Kasumi-1 (cell line): Measurements from ENCODE around the gene SLC30A10.
"Not testable (repeated sequence)": the region's sequence is repeated elsewhere in the genome, so short reads cannot be mapped to it uniquely, and the experiment has no call there.

Experiments used
- DNase-seq, 2 experiments: peaks; one replicate each; lab custom pipeline; 2025; lab: John Stamatoyannopoulos, UW

The SLC30A10 gene

DNA sequence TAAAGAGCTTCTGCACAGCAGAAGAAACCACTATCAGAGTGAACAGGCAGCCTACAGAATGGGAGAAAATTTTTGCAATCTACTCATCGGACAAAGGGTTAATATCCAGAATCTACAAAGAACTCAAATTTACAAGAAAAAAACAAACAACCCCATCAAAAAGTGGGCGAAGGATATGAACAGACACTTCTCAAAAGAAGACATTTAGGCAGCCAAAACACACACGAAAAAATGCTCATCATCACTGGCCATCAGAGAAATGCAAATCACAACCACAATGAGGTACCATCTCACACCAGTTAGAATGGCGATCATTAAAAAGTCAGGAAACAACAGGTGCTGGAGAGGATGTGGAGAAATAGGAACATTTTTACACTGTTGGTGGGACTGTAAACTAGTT, 36.5 kb downstream of the SLC30A10 start:
- not testable (repeated sequence) for DNase-seq

GRCh38 chr1:219888667-219889066, 39.7 kb downstream of the SLC30A10 start:
- not testable (repeated sequence) for DNase-seq

- no peak for DNase-seq
Measured at GRCh38 chr1:219885680-219886079, 42.7 kb downstream of the SLC30A10 start.

DNA sequence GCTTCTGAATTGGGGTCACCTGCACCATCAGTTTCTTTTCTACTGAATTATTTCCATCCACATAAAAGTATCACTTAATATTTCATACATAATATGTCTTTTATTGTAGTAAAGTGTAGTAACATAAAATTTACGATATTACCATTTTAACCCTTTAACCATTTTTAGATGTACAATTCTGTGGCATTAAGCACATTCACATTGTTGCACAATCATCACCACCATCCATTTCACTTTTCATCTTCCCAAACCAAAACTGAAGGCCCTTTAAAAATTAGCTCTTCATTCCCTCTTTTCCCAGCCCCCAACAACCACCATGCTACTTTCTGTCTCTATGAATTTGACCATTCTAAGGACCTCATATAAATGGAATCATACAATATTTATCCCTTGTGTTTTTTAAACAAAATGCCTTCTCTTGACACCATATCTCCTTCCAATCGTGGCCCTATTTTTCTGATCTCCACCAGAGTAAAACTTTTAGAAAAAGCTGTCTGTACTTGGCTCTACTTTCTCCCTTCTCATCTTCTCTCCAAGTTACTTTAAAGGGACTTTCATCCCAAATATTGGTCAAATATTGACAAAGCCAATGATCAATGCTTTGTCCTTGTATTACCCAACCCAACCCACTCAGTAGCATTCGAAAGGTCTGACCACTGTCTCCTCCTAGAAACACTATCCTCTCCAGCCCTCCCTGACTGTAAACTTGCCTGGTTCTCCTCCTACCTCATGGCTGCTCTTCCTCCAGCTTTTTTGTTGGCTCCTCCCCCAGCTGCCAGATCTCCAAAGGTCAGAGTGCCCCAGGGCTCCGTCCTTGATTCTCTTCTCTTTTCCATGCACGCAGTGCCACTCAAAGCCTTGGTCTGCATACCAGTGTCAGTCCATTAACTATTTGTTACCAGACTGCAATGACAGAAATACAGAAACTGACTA, 44.7 kb downstream of the SLC30A10 start:
- DNase-seq = no peak

DNA sequence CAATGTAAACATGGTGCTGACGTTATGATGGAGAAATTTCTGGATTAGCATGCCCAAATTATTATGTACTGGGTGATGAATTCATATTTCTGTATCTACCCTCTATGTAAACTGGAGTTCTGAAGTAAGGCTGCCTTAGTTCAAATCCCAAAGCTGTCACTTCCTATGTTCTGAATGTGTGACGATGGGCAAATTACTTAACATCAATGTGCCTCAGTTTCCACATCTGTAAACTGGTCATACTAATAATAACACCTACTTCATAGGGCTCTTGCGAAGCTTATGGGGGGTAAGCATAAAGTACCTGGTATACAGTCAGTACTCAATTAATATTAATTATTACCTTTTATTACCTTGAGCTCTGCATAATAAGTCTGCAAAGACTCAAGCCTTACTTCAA, 45.6 kb downstream of the SLC30A10 start:
- DNase-seq = no peak

- no peak for DNase-seq
Measured at GRCh38 chr1:219882096-219882495, 46.3 kb downstream of the SLC30A10 start.

DNA sequence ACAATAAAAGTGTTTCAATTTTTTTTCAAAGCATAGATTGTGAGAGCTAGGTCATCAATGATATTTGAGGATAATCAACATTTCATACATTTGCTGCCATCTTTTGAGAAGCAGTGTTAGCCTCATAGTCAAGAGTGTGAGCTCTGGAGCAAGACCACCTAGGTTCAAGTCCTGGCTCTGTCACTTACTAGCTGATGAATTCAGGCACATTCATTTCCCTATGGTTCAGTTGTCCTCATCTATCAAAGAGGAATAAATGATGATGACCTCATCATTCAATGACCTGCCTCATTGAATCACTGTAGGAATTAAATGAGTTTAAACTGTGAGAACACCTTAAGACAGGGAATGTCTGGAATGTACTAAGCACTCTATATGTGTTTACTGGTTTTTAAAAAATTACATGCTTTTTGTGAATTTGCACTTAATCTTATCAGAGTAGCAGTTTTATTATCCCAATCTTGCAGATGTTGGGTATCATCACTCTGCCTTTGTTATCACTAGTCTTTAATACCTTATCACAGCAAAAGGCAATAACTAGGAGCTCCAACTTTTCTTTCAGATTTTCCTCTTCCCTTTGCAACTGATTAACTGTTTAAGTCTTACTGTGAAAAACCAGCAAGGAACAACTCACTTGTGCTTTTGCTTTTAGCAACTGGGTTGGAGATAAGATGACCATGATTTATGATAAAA, 47.4 kb downstream of the SLC30A10 start:
- DNase-seq = no peak

DNA sequence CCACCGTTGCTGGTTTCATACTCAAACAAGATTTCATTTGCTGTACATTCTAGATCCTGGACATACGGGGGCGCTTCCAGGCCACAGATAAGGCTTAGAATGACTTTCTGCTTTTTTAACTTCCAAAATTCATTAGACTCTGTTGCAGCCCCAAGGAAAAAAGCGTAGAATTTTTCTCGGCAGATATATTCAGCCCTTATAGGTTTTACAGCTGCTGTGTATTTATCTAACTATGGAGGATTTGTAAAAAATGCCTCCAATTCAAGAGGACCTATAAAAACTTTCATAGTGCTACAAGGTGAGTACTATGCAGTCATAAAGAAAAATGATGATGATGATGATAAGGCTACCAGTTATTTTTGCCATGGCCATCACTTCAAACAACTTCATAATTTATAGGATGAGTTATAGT, 51.6 kb downstream of the SLC30A10 start:
- peak; percentile 45 to 80 for DNase-seq

- no peak for DNase-seq
Measured at GRCh38 chr1:219875860-219876259, 52.5 kb downstream of the SLC30A10 start.

DNA sequence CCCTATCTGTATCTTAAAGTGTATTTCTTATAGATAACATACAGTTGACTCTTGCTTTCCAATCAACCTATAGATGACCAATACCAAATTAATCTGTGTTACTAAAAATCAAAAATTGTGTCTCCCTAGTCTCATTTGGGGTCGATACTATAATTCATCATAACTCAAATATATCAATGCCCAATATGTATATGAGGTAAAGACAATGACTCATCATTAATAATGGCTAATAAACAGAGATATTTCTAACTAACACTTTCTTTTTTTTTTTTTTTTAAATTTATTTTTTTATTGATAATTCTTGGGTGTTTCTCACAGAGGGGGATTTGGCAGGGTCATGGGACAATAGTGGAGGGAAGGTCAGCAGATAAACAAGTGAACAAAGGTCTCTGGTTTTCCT, 55.8 kb downstream of the SLC30A10 start:
- DNase-seq = not testable (repeated sequence)

- no peak for DNase-seq
Measured at GRCh38 chr1:219871427-219872057, 56.8 kb downstream of the SLC30A10 start.

DNA sequence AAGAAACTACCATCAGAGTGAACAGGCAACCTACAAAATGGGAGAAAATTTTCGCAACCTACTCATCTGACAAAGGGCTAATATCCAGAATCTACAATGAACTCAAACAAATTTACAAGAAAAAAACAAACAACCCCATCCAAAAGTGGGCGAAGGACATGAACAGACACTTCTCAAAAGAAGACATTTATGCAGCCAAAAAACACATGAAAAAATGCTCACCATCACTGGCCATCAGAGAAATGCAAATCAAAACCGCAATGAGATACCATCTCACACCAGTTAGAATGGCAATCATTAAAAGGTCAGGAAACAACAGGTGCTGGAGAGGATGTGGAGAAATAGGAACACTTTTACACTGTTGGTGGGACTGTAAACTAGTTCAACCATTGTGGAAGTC, 59.7 kb downstream of the SLC30A10 start:
- not testable (repeated sequence) for DNase-seq
